OCI-LY7 (cell line): ENCODE data around the gene IL15. TPM values are rescaled to one million over a fixed set of nuclear protein-coding genes. Genes with fewer than 3 reads are reported as not detected.
"Not testable (repeated sequence)": the region's sequence is repeated elsewhere in the genome, so short reads cannot be mapped to it uniquely, and the experiment has no call there.

ENCODE experiments used
- BruUV-seq: library from RNA; stranded (reverse); fragments of 400-500 nt; replicated peaks from 2 replicates; lab custom pipeline; 2021; lab: Mats Ljungman, UMichigan
- CTCF ChIA-PET: fragments of 300-600 bp; sonication (Branson Sonifier 250); formaldehyde crosslinking; loops from one replicate; lab custom pipeline; 2022; ENCODE audit warnings: antibody characterized with exemption; ENCODE audit not compliant: unreplicated experiment; lab: Charles Lee
- POLR2A ChIA-PET: fragments of 300-600 bp; sonication (Branson Sonifier 250); formaldehyde crosslinking; loops from one replicate; lab custom pipeline; 2022; ENCODE audit warnings: antibody characterized with exemption; lab: Charles Lee
- DNase-seq: peaks from one replicate; pipeline ENCODE4 v3.0.0-alpha.2; 2015; ENCODE audit warnings: low spot score
- H2AFZ ChIP-seq: fragments of 200-600 bp; sonication (generic), shearing (Covaris generic); 2 replicates; pipeline ENCODE4 v1.6.1; 2014; ENCODE audit warnings: mild to moderate bottlenecking, antibody characterized with exemption, low read length, moderate library complexity
- H3K27ac ChIP-seq: fragments of 200-600 bp; sonication (generic); 2 replicates; pipeline ENCODE4 v1.5.1; 2014; ENCODE audit warnings: mixed run types, low read depth, mild to moderate bottlenecking, moderate library complexity, low read length, inconsistent platforms; ENCODE audit not compliant: poor library complexity, severe bottlenecking
- H3K36me3 ChIP-seq: fragments of 200-600 bp; sonication (generic); 2 replicates; pipeline ENCODE4 v1.6.1; 2014; ENCODE audit warnings: mild to moderate bottlenecking, antibody characterized with exemption, low read length, moderate library complexity, mixed read lengths; ENCODE audit not compliant: insufficient read depth
- H3K4me1 ChIP-seq: fragments of 200-600 bp; sonication (generic); 2 replicates; pipeline ENCODE4 v1.5.1; 2014; ENCODE audit warnings: mild to moderate bottlenecking, low read length; ENCODE audit not compliant: insufficient read depth, poor library complexity, severe bottlenecking
- H3K4me2 ChIP-seq: fragments of 200-600 bp; sonication (generic); 2 replicates; pipeline ENCODE4 v1.6.1; 2014; ENCODE audit warnings: mild to moderate bottlenecking, low read length
- H3K4me3 ChIP-seq: fragments of 200-600 bp; sonication (generic); 2 replicates; pipeline ENCODE4 v1.5.1; 2014; ENCODE audit warnings: mild to moderate bottlenecking, low read depth, low read length; ENCODE audit not compliant: poor library complexity, severe bottlenecking
- H3K79me2 ChIP-seq: fragments of 200-600 bp; sonication (generic); 2 replicates; pipeline ENCODE4 v1.6.1; 2016; ENCODE audit warnings: low read depth, mild to moderate bottlenecking, low read length, moderate library complexity, mixed read lengths; ENCODE audit not compliant: insufficient read depth
- H3K9me2 ChIP-seq: fragments of 200-600 bp; sonication (generic); 2 replicates; pipeline ENCODE4 v1.6.1; 2016; ENCODE audit warnings: mild to moderate bottlenecking, low read length, mixed read lengths; ENCODE audit not compliant: insufficient read depth
- H3K9me3 ChIP-seq: fragments of 200-600 bp; sonication (generic); 2 replicates; pipeline ENCODE4 v1.6.1; 2014; ENCODE audit warnings: mild to moderate bottlenecking, mixed run types, low read length, mixed read lengths
- H4K20me1 ChIP-seq: fragments of 200-600 bp; sonication (generic); 2 replicates; pipeline ENCODE4 v1.6.1; 2014; ENCODE audit warnings: mild to moderate bottlenecking, antibody characterized with exemption, low read length, moderate library complexity, mixed read lengths; ENCODE audit not compliant: insufficient read depth
- CTCF ChIP-seq: fragments of 200-600 bp; sonication (generic); conservative IDR thresholded peaks from 2 replicates; pipeline ENCODE4 v1.5.1; 2014; ENCODE audit warnings: mild to moderate bottlenecking, antibody characterized with exemption, low read length, moderate library complexity, mixed read lengths
- EZH2phosphoT487 ChIP-seq: fragments of 200-600 bp; sonication (generic); IDR thresholded peaks from 2 replicates; pipeline ENCODE4 v1.6.1; 2018; ENCODE audit warnings: low read depth, borderline replicate concordance, mild to moderate bottlenecking, mixed run types, antibody characterized with exemption, low read length, moderate library complexity, mixed read lengths
- intact Hi-C: fragments of 100-400 bp; cut with micrococcal nuclease; formaldehyde crosslinking; loops from one replicate; pipeline ENCODE4 v1.10.0; 2022; ENCODE audit not compliant: unreplicated experiment
- total RNA-seq, 2 experiments: library from RNA; depleted of rRNA in 1 of 2; stranded (reverse); fragments of >200 nt in 1 of 2; shearing (Covaris generic) in 1 of 2; gene quantifications; 2 replicates each; pipeline ENCODE4 v1.2.3, GENCODE V29; 2014 to 2022

IL15 gene
- total RNA-seq, 2 experiments from 2014 or later, result not detected

- H3K4me3 ChIP-seq, result no peak overlapping the region
- BruUV-seq, result no TSS peak
- no peak overlapping the region for H3K27ac ChIP-seq
- no peaks in the 10 kb centered on the region for H3K79me2 ChIP-seq
- H3K4me1 ChIP-seq, result no peaks in the 10 kb centered on the region
- no peaks in the 10 kb centered on the region for H3K9me2 ChIP-seq
- intact Hi-C loops, result no loop called here
- no peak for TF ChIP-seq EZH2phosphoT487
- no peak for TF ChIP-seq CTCF
- no peak overlapping the region for H2AFZ ChIP-seq
- H3K36me3 ChIP-seq, result no peaks in the 10 kb centered on the region
- no peaks in the 10 kb centered on the region for H4K20me1 ChIP-seq
- H3K4me2 ChIP-seq, result no peak overlapping the region
- ChIA-PET POLR2A (interaction anchor here (0.7 kb wide), 1 partner anchor 14 kb away, joined by 3 read pairs; no protein-coding TSS in a partner anchor), CTCF (no interaction called here)
- H3K9me3 ChIP-seq, result no peaks in the 10 kb centered on the region
- DNase-seq, result no peak
Observed at GRCh38 chr4:141684785-141685184, 48.4 kb downstream of the IL15 start.

GRCh38 chr4:141686146-141686775, 49.9 kb downstream of the IL15 start:
- Histone ChIP-seq H3K27ac (no peak overlapping the region), H3K9me2 (no peaks in the 10 kb centered on the region), H3K36me3 (no peaks in the 10 kb centered on the region), H3K9me3 (no peaks in the 10 kb centered on the region), H4K20me1 (no peaks in the 10 kb centered on the region), H3K4me1 (no peaks in the 10 kb centered on the region), H3K4me2 (no peak overlapping the region), H2AFZ (no peak overlapping the region), H3K79me2 (no peaks in the 10 kb centered on the region), H3K4me3 (no peak overlapping the region)
- DNase-seq, result no peak
- POLR2A ChIA-PET, result no interaction called here
- BruUV-seq, result no TSS peak
- CTCF ChIA-PET, result no interaction called here
- TF ChIP-seq CTCF (no peak), EZH2phosphoT487 (no peak)
- intact Hi-C loops, result no loop called here

GRCh38 chr4:141686879-141687278, 50.5 kb downstream of the IL15 start:
- H4K20me1 ChIP-seq, result no peaks in the 10 kb centered on the region
- ChIA-PET CTCF (no interaction called here), POLR2A (no interaction called here)
- no peak overlapping the region for H3K27ac ChIP-seq
- no peaks in the 10 kb centered on the region for H3K9me2 ChIP-seq
- no peaks in the 10 kb centered on the region for H3K79me2 ChIP-seq
- no peak for DNase-seq
- no peaks in the 10 kb centered on the region for H3K36me3 ChIP-seq
- no TSS peak for BruUV-seq
- H3K4me3 ChIP-seq, result no peak overlapping the region
- TF ChIP-seq EZH2phosphoT487, result no peak
- no peak for TF ChIP-seq CTCF
- H3K4me2 ChIP-seq, result no peak overlapping the region
- intact Hi-C loops, result no loop called here
- H3K4me1 ChIP-seq, result no peaks in the 10 kb centered on the region
- H2AFZ ChIP-seq, result no peak overlapping the region
- no peaks in the 10 kb centered on the region for H3K9me3 ChIP-seq

- H3K9me2 ChIP-seq, intact Hi-C loops, H3K79me2 ChIP-seq, BruUV-seq, H3K4me1 ChIP-seq, CTCF ChIA-PET, H3K9me3 ChIP-seq, H4K20me1 ChIP-seq, DNase-seq, H3K4me2 ChIP-seq, H3K36me3 ChIP-seq, H3K27ac ChIP-seq, H3K4me3 ChIP-seq, H2AFZ ChIP-seq: not testable (repeated sequence)
- POLR2A ChIA-PET, result interaction anchor here (0.6 to 1.6 kb wide), 3 partner anchors 11 to 891 kb away, joined by 3 to 5 read pairs (median 4); no protein-coding TSS in a partner anchor
Observed at GRCh38 chr4:141689726-141690296, 53.4 kb downstream of the IL15 start.
